Retinal pigment epithelial cell (primary cell): ENCODE measurements around the gene FLT3.
"Not testable (repeated sequence)": the region's sequence is repeated elsewhere in the genome, so short reads cannot be mapped to it uniquely, and the experiment has no call there.

Source experiments
- DNase-seq: peaks from one replicate; pipeline ENCODE4 v3.0.0-alpha.2; 2010; ENCODE audit warnings: low read depth
- H3K4me3 ChIP-seq: 2 replicates; pipeline ENCODE4 v1.5.1; 2011; ENCODE audit warnings: mild to moderate bottlenecking, low read length, control low read depth, moderate library complexity
- CTCF ChIP-seq: conservative IDR thresholded peaks from 2 replicates; pipeline ENCODE4 v1.5.1; 2011; ENCODE audit warnings: low read depth, low read length, control low read depth, inconsistent platforms

Gene FLT3

GRCh38 chr13:28014301-28014700 lies 86.1 kb downstream of the FLT3 start:
- TF ChIP-seq CTCF: no peak
- H3K4me3 ChIP-seq: no peak overlapping the region
- no peak for DNase-seq

GRCh38 chr13:28013482-28013881 lies 86.9 kb downstream of the FLT3 start:
- DNase-seq: no peak
- TF ChIP-seq CTCF: no peak
- no peak overlapping the region for H3K4me3 ChIP-seq

GRCh38 chr13:28012896-28013295 lies 87.5 kb downstream of the FLT3 start:
- no peak overlapping the region for H3K4me3 ChIP-seq
- TF ChIP-seq CTCF: no peak
- no peak for DNase-seq

GRCh38 chr13:28012383-28012782 lies 88.0 kb downstream of the FLT3 start:
- no peak for TF ChIP-seq CTCF
- H3K4me3 ChIP-seq: no peak overlapping the region
- no peak for DNase-seq

GRCh38 chr13:28010046-28010445 lies 90.3 kb downstream of the FLT3 start:
- no peak overlapping the region for H3K4me3 ChIP-seq
- TF ChIP-seq CTCF: no peak
- DNase-seq: no peak

GRCh38 chr13:28005016-28005415 lies 95.4 kb downstream of the FLT3 start:
- not testable (repeated sequence) for H3K4me3 ChIP-seq, DNase-seq

- no peak for DNase-seq
- TF ChIP-seq CTCF: no peak
- H3K4me3 ChIP-seq: no peak overlapping the region
Measured at GRCh38 chr13:28002886-28003698, 97.3 kb downstream of the FLT3 start.
